ENCODE measurements around the gene LGR6. TPM values are rescaled to one million over a fixed set of nuclear protein-coding genes. Genes with fewer than 3 reads are reported as not detected.

Gene LGR6
- total and polyA plus RNA-seq, 2 of the 4 experiments (the other 2 are of a cell fraction): not detected

DNA sequence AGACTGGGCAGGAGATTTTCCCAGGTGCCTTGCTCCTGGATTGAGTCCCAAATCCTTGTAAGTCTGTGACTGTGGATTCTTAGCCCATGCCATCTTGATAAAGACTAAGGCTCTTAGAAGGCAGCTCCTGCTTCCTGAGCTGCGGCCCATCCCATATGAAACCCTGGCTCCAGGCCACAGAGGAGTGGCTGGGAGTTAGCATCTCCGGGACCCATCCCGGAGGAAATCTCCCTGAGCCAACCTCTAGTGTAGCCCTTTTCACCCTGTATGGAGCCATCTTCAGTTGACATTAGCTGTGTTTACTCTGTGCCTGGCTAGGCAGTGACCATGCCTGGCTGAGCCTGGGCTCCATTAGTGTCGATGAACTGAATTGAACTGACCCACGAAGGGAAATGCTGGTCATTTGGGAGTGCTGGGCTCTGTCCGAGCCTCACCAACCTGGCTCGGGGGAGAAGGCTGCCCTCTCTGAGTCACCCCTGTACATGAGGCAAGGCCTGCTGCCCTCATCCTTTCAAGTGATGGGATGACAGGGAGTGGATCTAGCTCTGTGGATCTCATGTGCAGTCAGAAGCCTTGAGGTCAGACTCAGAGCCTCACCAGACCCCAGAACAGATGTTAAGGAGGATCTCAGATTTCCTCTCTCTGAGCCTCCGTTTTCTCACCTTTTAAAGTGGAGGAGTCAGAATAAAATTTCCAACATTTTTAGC, 37.5 kb downstream of the LGR6 start:
- no peak overlapping the region for H4K8ac ChIP-seq (ENCODE audit: low read depth in 2 of 2, low read length in 2 of 2)
- DNase-seq (no peak), ATAC-seq (ENCODE audit: low read depth) (no peak)
- no peak overlapping the region for H3K14ac ChIP-seq (replicated peaks; ENCODE audit: low read depth, low read length)
- H2BK5ac ChIP-seq (ENCODE audit: low read depth, low read length, poor library complexity, severe bottlenecking): no peak overlapping the region
- H4K20me1 ChIP-seq (ENCODE audit: insufficient read depth, low read length): no peaks in the 10 kb centered on the region
- no peak overlapping the region for H2BK120ac ChIP-seq (ENCODE audit: low read depth, low read length)
- intact Hi-C loops (cut with micrococcal nuclease) (no loop called here), dilution Hi-C loops (cut with HindIII; ENCODE audit: low sequenced_read_pairs, unreplicated experiment) (no loop called here), in situ Hi-C loops (cut with MboI; ENCODE audit: low sequenced_read_pairs) (no loop called here)
- no peak overlapping the region for H3K4ac ChIP-seq (ENCODE audit: low read depth, low read length)
- H2AK5ac ChIP-seq (ENCODE audit: low read depth, low read length): no peak overlapping the region
- H3K27ac ChIP-seq (ENCODE audit: insufficient read depth, low read length): no peak overlapping the region
- CTCF ChIA-PET: no interaction called here
- no peak overlapping the region for H4K5ac ChIP-seq (ENCODE audit: low read depth, low read length)
- H3K36me3 ChIP-seq (ENCODE audit: control insufficient read depth, insufficient read depth, low read length): no peaks in the 10 kb centered on the region
- TF ChIP-seq RFX5 (IDR thresholded peaks at IDR 0.05; ENCODE audit: low read depth, low read length) (no peak), SMC3 (IDR thresholded peaks at IDR 0.05; ENCODE audit: low read depth, low read length) (no peak), BHLHE40 (IDR thresholded peaks at IDR 0.05; ENCODE audit: low read depth, low read length) (no peak)
- TF ChIP-seq, protein P1, sequence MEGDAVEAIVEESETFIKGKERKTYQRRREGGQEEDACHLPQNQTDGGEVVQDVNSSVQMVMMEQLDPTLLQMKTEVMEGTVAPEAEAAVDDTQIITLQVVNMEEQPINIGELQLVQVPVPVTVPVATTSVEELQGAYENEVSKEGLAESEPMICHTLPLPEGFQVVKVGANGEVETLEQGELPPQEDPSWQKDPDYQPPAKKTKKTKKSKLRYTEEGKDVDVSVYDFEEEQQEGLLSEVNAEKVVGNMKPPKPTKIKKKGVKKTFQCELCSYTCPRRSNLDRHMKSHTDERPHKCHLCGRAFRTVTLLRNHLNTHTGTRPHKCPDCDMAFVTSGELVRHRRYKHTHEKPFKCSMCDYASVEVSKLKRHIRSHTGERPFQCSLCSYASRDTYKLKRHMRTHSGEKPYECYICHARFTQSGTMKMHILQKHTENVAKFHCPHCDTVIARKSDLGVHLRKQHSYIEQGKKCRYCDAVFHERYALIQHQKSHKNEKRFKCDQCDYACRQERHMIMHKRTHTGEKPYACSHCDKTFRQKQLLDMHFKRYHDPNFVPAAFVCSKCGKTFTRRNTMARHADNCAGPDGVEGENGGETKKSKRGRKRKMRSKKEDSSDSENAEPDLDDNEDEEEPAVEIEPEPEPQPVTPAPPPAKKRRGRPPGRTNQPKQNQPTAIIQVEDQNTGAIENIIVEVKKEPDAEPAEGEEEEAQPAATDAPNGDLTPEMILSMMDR (conservative IDR thresholded peaks at IDR 0.05; ENCODE audit: low read depth, low read length): no peak
- TF ChIP-seq, protein P2, sequence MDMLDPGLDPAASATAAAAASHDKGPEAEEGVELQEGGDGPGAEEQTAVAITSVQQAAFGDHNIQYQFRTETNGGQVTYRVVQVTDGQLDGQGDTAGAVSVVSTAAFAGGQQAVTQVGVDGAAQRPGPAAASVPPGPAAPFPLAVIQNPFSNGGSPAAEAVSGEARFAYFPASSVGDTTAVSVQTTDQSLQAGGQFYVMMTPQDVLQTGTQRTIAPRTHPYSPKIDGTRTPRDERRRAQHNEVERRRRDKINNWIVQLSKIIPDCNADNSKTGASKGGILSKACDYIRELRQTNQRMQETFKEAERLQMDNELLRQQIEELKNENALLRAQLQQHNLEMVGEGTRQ (IDR thresholded peaks at IDR 0.05; ENCODE audit: low read depth, low read length): no peak
- H3K79me1 ChIP-seq (ENCODE audit: low read depth in 1 of 2, low read length in 2 of 2): no peaks in the 10 kb centered on the region
- H3K9me3 ChIP-seq (ENCODE audit: control insufficient read depth, insufficient read depth, low read length): no peaks in the 10 kb centered on the region
- no peak overlapping the region for H3K23ac ChIP-seq (ENCODE audit: low read depth, low read length)
- H3K4me3 ChIP-seq (ENCODE audit: insufficient read depth, low read depth, low read length): no peak overlapping the region
- no peak overlapping the region for H2BK15ac ChIP-seq (ENCODE audit: low read depth, low read length)
- no peak overlapping the region for H3K56ac ChIP-seq (ENCODE audit: extremely low read depth, insufficient read depth, low read length)
- no TSS peak for BruUV-seq (replicated peaks)
- H2AK9ac ChIP-seq (replicated peaks; ENCODE audit: low read depth, low read length, poor library complexity): no peak overlapping the region
- peaks cover 9% of the 10 kb centered on the region for H3K9me1 ChIP-seq (ENCODE audit: insufficient read depth, low read length)
- POLR2A ChIA-PET (ENCODE audit: unreplicated experiment): no interaction called here
- H3K9ac ChIP-seq (ENCODE audit: low read depth, low read length): no peak overlapping the region
- WGBS, 2 experiments (ENCODE audit: extremely low coverage in 2 of 2, insufficient read length in 1 of 2): no CpG with 5 or more reads among the region's 8 CpGs
- H4K91ac ChIP-seq (ENCODE audit: insufficient read depth, low read depth, low read length): no peak overlapping the region
- peaks cover 36% of the 10 kb centered on the region for H3K27me3 ChIP-seq (ENCODE audit: control insufficient read depth, insufficient read depth, low read length)
- H2BK20ac ChIP-seq (ENCODE audit: low read depth, low read length): no peak overlapping the region
- no peak overlapping the region for H2AFZ ChIP-seq (replicated peaks; ENCODE audit: low read length, poor library complexity)
- H3K18ac ChIP-seq (ENCODE audit: low read depth, low read length): no peak overlapping the region
- no peak overlapping the region for H3K4me2 ChIP-seq (ENCODE audit: low read depth, low read length)
- peaks cover 7% of the 10 kb centered on the region for H3K4me1 ChIP-seq (ENCODE audit: control insufficient read depth, insufficient read depth, low read length)
